Measurements from ENCODE around the gene TMEM141.
"Not testable (repeated sequence)": the region's sequence is repeated elsewhere in the genome, so short reads cannot be mapped to it uniquely, and the experiment has no call there.

TMEM141 gene

DNA sequence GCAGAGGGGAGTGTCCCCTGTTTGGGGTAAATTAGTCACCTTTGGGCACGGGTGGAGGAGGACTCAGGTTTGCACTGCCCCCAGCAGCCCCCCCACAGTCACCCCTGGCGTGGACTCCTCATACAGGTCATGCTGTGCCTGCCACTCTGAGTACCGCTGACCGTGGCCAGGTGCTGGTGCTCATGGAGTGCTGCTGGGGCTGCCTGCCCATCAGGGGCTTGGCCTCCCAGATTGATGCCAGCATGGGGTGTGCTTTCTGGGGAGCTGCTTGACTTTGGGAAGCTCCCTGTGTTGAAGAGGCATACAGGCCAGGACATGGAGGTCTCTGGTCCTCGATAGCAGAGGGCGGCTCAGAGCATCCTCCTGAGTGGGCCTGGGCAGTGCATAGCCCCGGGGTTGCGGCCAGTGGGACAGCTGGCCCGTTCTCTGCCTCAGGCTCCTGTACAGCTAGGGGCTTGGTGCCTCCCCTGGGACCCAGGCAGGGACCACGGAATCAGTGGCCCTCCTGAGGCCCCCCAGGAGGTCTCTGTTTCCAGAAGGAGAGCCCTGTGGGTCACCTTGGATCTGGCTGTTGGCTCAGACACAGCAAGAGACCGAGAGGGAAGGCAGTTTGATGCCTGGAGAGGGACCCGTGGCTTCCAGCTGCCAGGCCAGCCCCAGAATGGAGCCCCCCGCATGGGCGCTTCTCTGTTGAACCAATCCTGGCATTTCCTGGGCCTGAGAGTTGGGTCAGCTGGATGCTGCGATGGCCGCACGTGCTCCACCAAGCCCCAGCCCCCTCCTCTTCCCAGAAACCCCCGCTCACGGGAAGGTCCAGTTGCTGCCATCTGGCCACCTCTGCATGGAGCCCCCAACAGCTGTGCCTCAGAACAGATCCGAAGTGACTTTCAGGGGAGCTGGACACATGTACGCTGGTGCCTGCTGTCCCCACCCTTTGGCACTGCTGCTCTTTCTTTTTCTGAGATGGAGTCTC is 45.1 kb downstream of the TMEM141 start:
- DNase-seq: no peak

DNA sequence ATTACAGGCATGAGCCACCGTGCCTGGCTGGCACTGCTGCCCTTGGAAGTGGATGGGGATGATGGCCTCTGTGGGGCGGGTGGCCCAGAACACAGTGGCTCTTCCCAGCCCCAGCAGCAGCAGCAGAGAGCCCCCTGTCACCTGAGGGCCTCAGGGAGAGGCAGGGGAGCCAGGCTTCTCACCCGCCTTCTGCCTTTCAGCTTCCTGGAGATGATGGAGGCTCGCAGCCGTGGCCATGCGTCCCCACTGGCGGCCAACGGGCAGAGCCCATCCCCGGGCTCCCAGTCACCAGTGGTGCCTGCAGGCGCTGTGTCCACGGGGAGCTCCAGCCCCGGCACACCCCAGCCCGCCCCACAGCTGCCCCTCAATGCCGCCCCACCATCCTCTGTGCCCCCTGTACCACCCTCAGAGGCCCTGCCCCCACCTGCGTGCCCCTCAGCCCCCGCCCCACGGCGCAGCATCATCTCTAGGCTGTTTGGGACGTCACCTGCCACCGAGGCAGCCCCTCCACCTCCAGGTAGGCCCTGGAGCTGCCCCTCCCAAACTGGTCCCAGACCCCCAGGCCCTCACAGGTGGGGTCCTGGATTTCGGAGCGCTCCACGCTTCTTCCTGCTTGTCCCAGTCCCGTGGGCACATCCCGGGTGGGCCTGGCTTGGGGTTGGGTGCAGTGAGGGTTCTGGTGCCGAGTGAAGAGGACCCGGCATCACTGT is 46.2 kb downstream of the TMEM141 start:
- DNase-seq: no peak

DNA sequence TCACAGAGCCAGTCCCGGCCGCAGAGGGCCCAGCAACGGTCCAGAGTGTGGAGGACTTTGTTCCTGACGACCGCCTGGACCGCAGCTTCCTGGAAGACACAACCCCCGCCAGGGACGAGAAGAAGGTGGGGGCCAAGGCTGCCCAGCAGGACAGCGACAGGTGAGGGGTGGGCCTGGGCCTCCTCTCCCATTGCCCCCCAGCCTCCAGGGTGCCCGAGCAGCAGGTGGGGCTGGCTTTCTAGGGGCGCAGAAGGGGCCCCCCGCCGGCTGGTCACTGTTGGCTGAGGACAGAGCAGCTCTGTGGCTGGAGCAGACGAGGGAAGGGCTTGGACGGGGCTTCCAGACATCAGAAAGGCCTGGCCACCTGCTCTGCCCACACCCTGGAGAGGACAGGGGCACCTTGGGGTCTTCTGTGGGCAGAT is 46.7 kb downstream of the TMEM141 start:
- not testable (repeated sequence) for DNase-seq

DNA sequence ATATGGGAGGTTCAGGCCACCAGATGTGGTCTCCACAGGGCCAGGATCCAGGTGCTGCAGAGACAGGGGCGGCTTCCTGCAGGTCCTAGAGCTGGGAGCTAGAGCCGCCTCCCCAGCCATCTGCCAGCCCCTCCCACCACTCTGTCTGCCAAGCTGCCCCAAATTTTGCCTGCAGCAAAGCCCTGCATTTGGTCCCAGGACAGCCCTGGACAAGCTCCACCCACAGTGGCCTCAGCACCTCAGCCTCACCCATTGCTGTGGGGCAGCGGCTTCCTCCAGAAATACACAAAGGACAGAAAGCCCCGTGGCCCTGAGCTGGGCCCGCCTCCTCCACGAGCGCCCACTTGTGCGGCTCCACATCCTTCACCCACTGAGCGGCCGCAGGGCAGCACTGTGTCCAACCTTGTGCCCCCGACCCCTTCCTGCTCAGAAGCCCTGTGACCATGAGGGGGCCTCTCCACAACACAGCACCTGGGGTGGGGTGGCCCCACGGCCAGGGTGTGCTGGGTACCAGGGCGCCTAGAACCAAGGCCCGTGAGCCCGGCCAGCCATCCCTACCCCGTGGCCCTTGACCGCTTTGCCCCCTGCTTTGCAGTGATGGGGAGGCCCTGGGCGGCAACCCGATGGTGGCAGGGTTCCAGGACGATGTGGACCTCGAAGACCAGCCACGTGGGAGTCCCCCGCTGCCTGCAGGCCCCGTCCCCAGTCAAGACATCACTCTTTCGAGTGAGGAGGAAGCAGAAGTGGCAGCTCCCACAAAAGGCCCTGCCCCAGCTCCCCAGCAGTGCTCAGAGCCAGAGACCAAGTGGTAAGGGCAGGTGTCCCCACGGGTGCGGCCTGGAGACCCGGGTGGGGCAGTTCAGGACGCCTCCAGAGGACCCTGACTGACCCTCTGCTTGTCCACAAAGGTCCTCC is 47.4 kb downstream of the TMEM141 start:
- DNase-seq: no peak

DNA sequence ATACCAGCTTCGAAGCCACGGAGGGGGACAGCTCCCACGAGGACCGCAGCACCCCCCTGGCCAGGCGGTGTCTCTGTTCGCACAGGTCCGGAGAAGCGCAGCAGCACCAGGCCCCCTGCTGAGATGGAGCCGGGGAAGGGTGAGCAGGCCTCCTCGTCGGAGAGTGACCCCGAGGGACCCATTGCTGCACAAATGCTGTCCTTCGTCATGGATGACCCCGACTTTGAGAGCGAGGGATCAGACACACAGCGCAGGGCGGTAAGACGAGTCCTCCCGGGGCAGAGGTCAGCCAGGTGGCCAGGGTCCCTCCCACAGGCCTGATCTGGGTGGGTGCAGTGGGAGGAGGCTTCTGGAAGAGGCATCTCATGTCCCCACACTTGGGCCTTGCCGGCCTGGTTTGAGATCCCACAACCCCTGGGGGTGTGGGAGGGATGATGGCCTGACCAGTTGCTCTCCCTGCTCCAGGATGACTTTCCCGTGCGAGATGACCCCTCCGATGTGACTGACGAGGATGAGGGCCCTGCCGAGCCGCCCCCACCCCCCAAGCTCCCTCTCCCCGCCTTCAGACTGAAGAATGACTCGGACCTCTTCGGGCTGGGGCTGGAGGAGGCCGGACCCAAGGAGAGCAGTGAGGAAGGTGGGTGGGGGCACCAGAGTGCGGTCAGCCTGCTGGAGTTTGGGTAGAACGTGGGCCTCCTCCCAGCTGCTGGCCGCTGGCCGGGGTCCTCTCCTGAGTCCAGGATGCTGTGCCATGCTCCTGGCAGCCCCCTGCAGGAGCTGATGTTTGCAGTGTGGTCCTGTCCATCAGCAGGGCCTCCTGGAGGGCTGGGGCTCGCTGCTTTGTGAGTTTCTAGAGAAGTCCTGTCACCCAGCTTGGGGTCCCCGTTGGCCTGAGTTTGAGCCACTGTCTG is 48.3 kb downstream of the TMEM141 start:
- DNase-seq: no peak

DNA sequence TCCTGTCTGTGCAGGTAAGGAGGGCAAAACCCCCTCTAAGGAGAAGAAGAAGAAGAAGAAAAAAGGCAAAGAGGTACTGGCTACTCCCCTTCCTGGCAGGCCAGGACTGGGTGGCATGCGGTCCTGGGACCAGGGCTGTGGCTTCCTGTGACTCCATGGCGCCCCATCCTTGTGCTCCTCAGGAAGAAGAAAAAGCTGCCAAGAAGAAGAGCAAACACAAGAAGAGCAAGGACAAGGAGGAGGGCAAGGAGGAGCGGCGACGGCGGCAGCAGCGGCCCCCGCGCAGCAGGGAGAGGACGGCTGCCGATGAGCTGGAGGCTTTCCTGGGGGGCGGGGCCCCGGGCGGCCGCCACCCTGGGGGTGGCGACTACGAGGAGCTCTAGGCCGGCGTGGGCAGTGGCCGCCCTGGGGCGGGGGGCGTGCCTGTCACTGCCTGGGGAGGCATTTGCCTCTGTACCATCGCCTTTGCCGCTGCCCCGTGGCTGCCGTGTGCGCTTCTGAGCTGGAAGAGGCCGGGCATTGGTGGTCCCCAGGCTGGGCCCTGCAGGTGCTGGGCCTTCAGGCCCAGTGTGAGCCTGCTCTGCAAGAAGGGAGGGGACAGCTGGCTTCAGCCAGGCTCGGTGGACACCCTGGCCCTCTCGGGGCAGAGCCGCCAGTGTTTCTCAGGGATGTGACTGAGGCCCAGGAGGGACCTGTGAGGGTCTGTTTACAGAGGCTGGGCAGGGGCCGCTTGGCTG is 49.2 kb downstream of the TMEM141 start:
- DNase-seq: no peak

DNA sequence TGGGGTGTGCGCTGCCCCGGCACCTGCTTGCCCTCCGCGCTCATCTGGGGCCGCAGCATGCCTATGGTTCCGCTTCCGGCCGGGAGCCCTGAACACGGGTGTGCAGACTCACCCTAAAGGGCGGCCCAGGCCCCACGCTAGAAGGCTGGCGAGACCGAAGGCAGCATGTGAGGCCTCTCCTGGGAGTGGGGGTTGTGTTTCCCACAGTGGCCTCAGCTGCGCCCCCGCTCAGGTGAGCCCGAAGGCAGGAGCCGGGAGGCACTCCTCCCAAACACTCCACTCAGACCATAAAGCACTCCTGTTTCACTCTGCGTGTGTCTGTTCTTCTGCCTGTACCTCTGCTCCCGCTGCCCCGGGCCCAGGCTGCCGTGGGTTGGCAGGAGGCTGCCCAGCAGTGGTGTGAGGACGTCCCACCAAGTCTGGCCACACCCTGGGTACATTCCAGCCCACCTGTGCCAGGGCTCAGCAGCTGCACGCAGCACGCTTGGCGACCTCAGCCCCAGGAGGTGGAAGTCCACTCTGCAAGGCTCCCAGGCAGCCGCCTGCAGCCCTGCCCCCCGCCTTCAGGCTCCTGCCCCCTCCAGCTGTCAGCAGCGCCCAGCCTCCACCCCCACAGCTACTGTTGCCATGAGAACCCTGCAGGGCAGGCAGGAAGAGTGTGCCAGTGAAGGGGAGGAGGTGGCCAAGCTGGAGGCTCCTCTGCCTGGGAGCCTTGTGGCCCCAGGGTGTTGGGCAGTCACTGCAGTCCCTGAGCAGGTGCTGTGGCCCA is 49.9 kb downstream of the TMEM141 start:
- DNase-seq: peak; percentile 68

DNA sequence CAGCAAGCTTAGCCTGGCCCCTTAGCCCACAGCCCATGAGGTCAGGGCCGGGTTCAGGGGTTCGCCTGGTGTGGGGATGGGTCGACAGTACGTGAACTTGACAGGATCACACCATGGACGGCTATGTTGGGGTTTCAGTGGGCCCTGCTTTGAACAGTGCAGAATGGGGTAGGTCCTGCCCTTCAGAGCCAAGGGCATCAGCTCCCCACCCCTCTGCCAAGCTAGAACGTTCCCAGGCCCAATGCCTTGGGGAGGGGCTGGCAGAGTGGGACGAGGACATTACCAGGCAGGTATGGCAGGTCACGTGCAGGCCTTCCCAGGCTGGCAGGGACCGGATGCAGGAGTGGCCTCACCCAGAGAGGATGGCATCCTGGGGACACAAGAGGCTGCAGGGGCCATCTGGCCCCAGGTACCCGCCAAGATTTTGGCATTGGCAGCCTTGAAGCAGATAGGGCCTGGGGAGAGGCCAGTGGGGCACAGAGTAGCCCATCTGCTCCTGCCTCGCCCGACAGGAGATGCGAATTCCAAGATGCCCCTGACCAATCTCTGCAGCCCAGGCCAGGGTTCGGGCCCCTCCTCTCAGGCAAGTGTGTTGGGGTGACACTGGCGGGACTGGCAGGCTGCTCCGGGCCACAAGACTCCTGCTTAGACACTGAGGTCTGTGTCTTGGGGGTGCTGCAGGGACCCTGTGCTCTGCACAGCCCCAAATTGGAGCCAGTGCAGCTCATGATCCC is 50.7 kb downstream of the TMEM141 start:
- not testable (repeated sequence) for DNase-seq

DNA sequence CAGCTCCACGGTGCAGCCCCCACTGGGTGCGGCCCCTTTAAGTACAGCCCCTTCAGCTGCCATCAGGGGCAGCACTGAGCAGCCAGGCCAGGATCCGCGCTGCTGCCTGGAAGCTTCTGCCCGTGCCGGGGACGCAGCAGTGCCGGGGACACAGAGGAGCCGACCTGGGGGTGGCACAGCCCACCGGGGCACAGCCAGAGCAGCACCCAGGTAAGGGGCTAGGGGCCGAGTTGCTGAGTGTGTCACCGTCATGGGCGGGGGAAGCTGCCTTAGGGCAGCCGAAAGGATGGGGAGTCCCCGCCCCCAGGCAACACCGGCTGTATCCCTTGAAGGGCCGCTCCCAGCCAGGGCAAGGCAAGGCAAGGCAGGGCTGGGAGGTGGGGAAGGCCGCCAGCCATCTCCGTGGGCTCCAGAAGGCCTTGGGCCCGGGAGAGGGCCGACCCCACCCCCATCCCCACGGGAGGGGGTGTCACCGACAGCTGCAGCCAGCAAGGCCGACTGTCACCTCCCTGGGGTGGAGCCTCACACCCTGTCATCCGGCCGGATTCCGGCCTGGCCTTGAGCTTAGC is 51.3 kb downstream of the TMEM141 start, which contains the start of gene AJM1:
Gene AJM1, plus strand, starts transcription at position 99 of the 569 bp plus-strand sequence. CDS start 1,937 bp downstream, outside the sequence.
- DNase-seq: peak; percentile 49

Data from NCI-H1105 (cell line).